Fibroblast of lung (primary cell): ENCODE data around the gene TBCK. TPM values are rescaled to one million over a fixed set of nuclear protein-coding genes. Genes with fewer than 3 reads are reported as not detected.

Experiments
- DNase-seq, 2 donors: peaks; one replicate each; pipeline versions ENCODE4 v3.0.0 to v3.0.0-alpha.2; 2010; ENCODE audit warnings: low read depth in 2 of 2
- H2AFZ ChIP-seq: 2 replicates; pipeline ENCODE4 v1.5.1; 2012; ENCODE audit warnings: low read length, control low read depth, inconsistent platforms
- H3K27ac ChIP-seq: 2 replicates; pipeline ENCODE4 v1.5.1; 2011; ENCODE audit warnings: low read length, control low read depth; ENCODE audit not compliant: insufficient read depth
- H3K27me3 ChIP-seq: 2 replicates; pipeline ENCODE4 v1.5.1; 2011; ENCODE audit warnings: mild to moderate bottlenecking, low read length; ENCODE audit not compliant: control insufficient read depth, insufficient read depth
- H3K36me3 ChIP-seq: 2 replicates; pipeline ENCODE4 v1.5.1; 2011; ENCODE audit warnings: low read length; ENCODE audit not compliant: control insufficient read depth, insufficient read depth
- H3K4me1 ChIP-seq: 2 replicates; pipeline ENCODE4 v1.5.1; 2011; ENCODE audit warnings: low read length; ENCODE audit not compliant: control insufficient read depth, insufficient read depth; ENCODE audit errors: extremely low read depth
- H3K4me2 ChIP-seq: 2 replicates; pipeline ENCODE4 v1.5.1; 2011; ENCODE audit warnings: low read length, control low read depth; ENCODE audit not compliant: insufficient read depth; ENCODE audit errors: extremely low read depth
- H3K4me3 ChIP-seq, 4 experiments: fragments of 200-600 bp in 1 of 4; sonication (generic) in 1 of 4; replicated peaks in 1 of 4; 2 replicates each; pipeline ENCODE4 v1.5.1; 2011 to 2016; ENCODE audit warnings: low read length in 4 of 4, low read depth in 3 of 4, mild to moderate bottlenecking in 3 of 4, control low read depth in 2 of 4, inconsistent platforms in 1 of 4, mixed read lengths in 1 of 4; ENCODE audit not compliant: insufficient read depth in 1 of 4; ENCODE audit errors: control extremely low read depth in 1 of 4
- H3K79me2 ChIP-seq: 2 replicates; pipeline ENCODE4 v1.5.1; 2012; ENCODE audit warnings: mild to moderate bottlenecking, low read length, inconsistent platforms; ENCODE audit not compliant: control insufficient read depth, insufficient read depth
- H3K9ac ChIP-seq: 2 replicates; pipeline ENCODE4 v1.5.1; 2011; ENCODE audit warnings: mild to moderate bottlenecking, low read length, control low read depth; ENCODE audit not compliant: insufficient read depth
- H3K9me3 ChIP-seq: 2 replicates; pipeline ENCODE4 v1.5.1; 2012; ENCODE audit warnings: low read depth, low read length; ENCODE audit not compliant: control insufficient read depth, insufficient read depth
- H4K20me1 ChIP-seq: 2 replicates; pipeline ENCODE4 v1.5.1; 2011; ENCODE audit warnings: low read length; ENCODE audit not compliant: control insufficient read depth, insufficient read depth; ENCODE audit errors: extremely low read depth
- CTCF ChIP-seq, 2 donors: IDR thresholded peaks in 1 of 2; conservative IDR thresholded peaks in 1 of 2; 1 replicate in 1 of 2; 2 replicates in 1 of 2; pipeline ENCODE4 v1.5.1; 2011 to 2012; ENCODE audit warnings: low read length in 2 of 2, control low read depth in 1 of 2, inconsistent platforms in 1 of 2, low read depth in 1 of 2, mild to moderate bottlenecking in 1 of 2
- EZH2 ChIP-seq: IDR thresholded peaks from 2 replicates; pipeline ENCODE4 v1.5.1; 2012; ENCODE audit warnings: low read length, control low read depth, mild to moderate bottlenecking; ENCODE audit errors: missing control alignments
- polyA plus RNA-seq, 2 donors: library from polyadenylated mRNA; depleted of rRNA in 1 of 2; stranded (reverse) in 1 of 2; unstranded in 1 of 2; fragments of >200 nt; gene quantifications; 2 replicates each; pipeline ENCODE4 v1.2.1, GENCODE V29; 2011 to 2012; ENCODE audit warnings: missing spikeins in 1 of 2
- total RNA-seq: library from RNA; depleted of rRNA; stranded (reverse); fragments of >200 nt; gene quantifications from 2 replicates; pipeline ENCODE4 v1.2.1, GENCODE V29; 2014

Gene TBCK
- total and polyA plus RNA-seq, 2 donors (not counting 1 experiment from before 2014, with no cell fraction given): 29.0 to 69.9 TPM

GRCh38 chr4:106316773-106317409 lies 882 bp upstream of the TBCK start:
- H3K4me3 ChIP-seq: peak overlapping the region; percentile 86 to 98 (median 94)
- H2AFZ ChIP-seq: peak overlapping the region; percentile 92
- TF ChIP-seq CTCF (conservative IDR thresholded peaks at IDR 0.05 in 1 of 2, IDR thresholded peaks at IDR 0.05 in 1 of 2; ENCODE audit: low read depth in 1 of 2, low read length in 2 of 2): no peak
- TF ChIP-seq EZH2: no peak
- no peaks in the 10 kb centered on the region for H3K9me3 ChIP-seq
- peaks cover 8% of the 10 kb centered on the region for H3K4me1 ChIP-seq
- H3K36me3 ChIP-seq: no peaks in the 10 kb centered on the region
- H3K9ac ChIP-seq: peak overlapping the region; percentile 95
- H3K27ac ChIP-seq: peak overlapping the region; percentile 99
- H3K4me2 ChIP-seq: peak overlapping the region; percentile 96
- no peaks in the 10 kb centered on the region for H4K20me1 ChIP-seq
- no peaks in the 10 kb centered on the region for H3K27me3 ChIP-seq
- peak in 1 of 2 donors; percentile 6 for DNase-seq
- peaks cover 73% of the 10 kb centered on the region for H3K79me2 ChIP-seq

- Histone ChIP-seq H3K36me3 (no peaks in the 10 kb centered on the region), H2AFZ (peak overlapping the region; percentile 91), H3K27me3 (no peaks in the 10 kb centered on the region), H4K20me1 (no peaks in the 10 kb centered on the region), H3K27ac (peak overlapping the region; percentile 99), H3K79me2 (peaks cover 71% of the 10 kb centered on the region), H3K9ac (peak overlapping the region; percentile 95), H3K4me2 (peak overlapping the region; percentile 96), H3K9me3 (no peaks in the 10 kb centered on the region), H3K4me3 (peak overlapping the region; percentile 86 to 98 (median 94)), H3K4me1 (peaks cover 8% of the 10 kb centered on the region)
- no peak for TF ChIP-seq CTCF (conservative IDR thresholded peaks at IDR 0.05 in 1 of 2, IDR thresholded peaks at IDR 0.05 in 1 of 2; ENCODE audit: low read depth in 1 of 2, low read length in 2 of 2)
- no peak for TF ChIP-seq EZH2
- peak; percentile 17 to 47 for DNase-seq
These were observed 487 bp downstream of the TBCK start for GRCh38 chr4:106315476-106315967.

- Histone ChIP-seq H3K79me2 (peaks cover 68% of the 10 kb centered on the region), H3K27me3 (no peaks in the 10 kb centered on the region), H2AFZ (no peak overlapping the region), H3K27ac (peak overlapping the region; percentile 99), H4K20me1 (no peaks in the 10 kb centered on the region), H3K4me3 (peak overlapping the region; percentile 86 to 98 (median 94)), H3K9me3 (no peaks in the 10 kb centered on the region), H3K9ac (no peak overlapping the region), H3K4me1 (peaks cover 8% of the 10 kb centered on the region), H3K36me3 (no peaks in the 10 kb centered on the region), H3K4me2 (peak overlapping the region; percentile 96)
- DNase-seq: no peak
- TF ChIP-seq EZH2: no peak
- no peak for TF ChIP-seq CTCF (conservative IDR thresholded peaks at IDR 0.05 in 1 of 2, IDR thresholded peaks at IDR 0.05 in 1 of 2; ENCODE audit: low read depth in 1 of 2, low read length in 2 of 2)
These were observed 1.0 kb downstream of the TBCK start for GRCh38 chr4:106314960-106315359.
